MG63 (cell line): ENCODE results near the gene MEIS3. TPM values are rescaled to one million over a fixed set of nuclear protein-coding genes. Genes with fewer than 3 reads are reported as not detected.
"Not testable (repeated sequence)": the region's sequence is repeated elsewhere in the genome, so short reads cannot be mapped to it uniquely, and the experiment has no call there.

Source experiments
- DNase-seq: peaks from one replicate; pipeline ENCODE4 v3.0.0-alpha.2; 2020
- H3K27me3 ChIP-seq: fragments of 250-450 bp; sonication (Bioruptor Pico); 2 replicates; pipeline ENCODE4 v1.5.1; 2020; ENCODE audit warnings: mild to moderate bottlenecking, moderate library complexity
- H3K36me3 ChIP-seq: fragments of 250-450 bp; sonication (Bioruptor Pico); 2 replicates; pipeline ENCODE4 v1.5.1; 2020; ENCODE audit warnings: mild to moderate bottlenecking, moderate library complexity
- H3K4me3 ChIP-seq: fragments of 250-450 bp; sonication (Bioruptor Pico); 2 replicates; pipeline ENCODE4 v1.5.1; 2020; ENCODE audit warnings: mild to moderate bottlenecking, moderate library complexity
- H3K9me3 ChIP-seq: fragments of 250-450 bp; sonication (Bioruptor Pico); 2 replicates; pipeline ENCODE4 v1.5.1; 2020; ENCODE audit warnings: mild to moderate bottlenecking, moderate library complexity
- total RNA-seq: library from RNA; depleted of rRNA; stranded (reverse); fragments of >200 nt; shearing (Covaris generic); gene quantifications from 2 replicates; pipeline ENCODE4 v1.2.3, GENCODE V29; 2014; ENCODE audit warnings: low replicate concordance

MEIS3 gene
- total RNA-seq, 1 experiment from 2014 or later = 0.56 TPM

GRCh38 chr19:47422417-47423163 lies 3.3 kb upstream of the MEIS3 start:
- DNase-seq = no peak
- no peaks in the 10 kb centered on the region for H3K36me3 ChIP-seq
- H3K4me3 ChIP-seq = no peak overlapping the region
- no peaks in the 10 kb centered on the region for H3K9me3 ChIP-seq
- peaks cover 82% of the 10 kb centered on the region for H3K27me3 ChIP-seq

DNA sequence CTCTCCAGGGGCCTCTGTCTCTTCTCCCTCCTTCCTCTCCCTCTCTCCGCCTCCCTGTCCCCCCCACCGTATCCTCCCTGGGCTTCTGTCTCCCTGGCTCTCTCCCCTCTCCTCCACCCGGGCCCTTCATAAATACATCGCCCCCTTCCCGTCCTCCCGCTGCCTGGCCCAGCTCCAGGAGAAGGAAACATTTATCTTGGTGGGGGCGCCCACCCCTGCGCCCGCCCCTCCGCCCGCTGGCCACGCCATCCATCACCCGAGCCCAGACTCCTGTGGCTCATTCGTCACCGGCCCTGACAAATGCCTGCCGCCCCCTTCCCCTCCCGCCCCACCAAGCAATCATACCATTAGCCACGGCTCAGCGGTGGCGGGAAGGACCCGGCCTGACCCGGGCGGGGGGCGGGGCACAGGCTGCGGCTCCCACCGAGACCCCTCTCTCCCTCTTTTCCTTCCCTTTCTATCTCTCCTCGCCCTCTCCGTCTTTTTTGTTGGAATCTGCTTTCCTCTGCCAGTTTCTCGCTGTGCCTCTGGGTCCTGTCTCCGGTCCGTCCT lies 2.6 kb upstream of the MEIS3 start:
- no peaks in the 10 kb centered on the region for H3K9me3 ChIP-seq
- DNase-seq = no peak
- no peak overlapping the region for H3K4me3 ChIP-seq
- H3K36me3 ChIP-seq = no peaks in the 10 kb centered on the region
- H3K27me3 ChIP-seq = peaks cover 87% of the 10 kb centered on the region

GRCh38 chr19:47421244-47421786 lies 2.0 kb upstream of the MEIS3 start:
- DNase-seq = no peak
- no peaks in the 10 kb centered on the region for H3K36me3 ChIP-seq
- H3K27me3 ChIP-seq = peaks cover 90% of the 10 kb centered on the region
- H3K9me3 ChIP-seq = no peaks in the 10 kb centered on the region
- no peak overlapping the region for H3K4me3 ChIP-seq

- Histone ChIP-seq H3K27me3 (peaks cover 92% of the 10 kb centered on the region), H3K4me3 (no peak overlapping the region), H3K36me3 (no peaks in the 10 kb centered on the region), H3K9me3 (no peaks in the 10 kb centered on the region)
- no peak for DNase-seq
Measured at GRCh38 chr19:47419789-47420188, 462 bp upstream of the MEIS3 start.

- Histone ChIP-seq H3K36me3 (no peaks in the 10 kb centered on the region), H3K4me3 (no peak overlapping the region), H3K9me3 (no peaks in the 10 kb centered on the region), H3K27me3 (peaks cover 90% of the 10 kb centered on the region)
- DNase-seq = no peak
Measured at GRCh38 chr19:47418692-47419029, 666 bp downstream of the MEIS3 start.

DNA sequence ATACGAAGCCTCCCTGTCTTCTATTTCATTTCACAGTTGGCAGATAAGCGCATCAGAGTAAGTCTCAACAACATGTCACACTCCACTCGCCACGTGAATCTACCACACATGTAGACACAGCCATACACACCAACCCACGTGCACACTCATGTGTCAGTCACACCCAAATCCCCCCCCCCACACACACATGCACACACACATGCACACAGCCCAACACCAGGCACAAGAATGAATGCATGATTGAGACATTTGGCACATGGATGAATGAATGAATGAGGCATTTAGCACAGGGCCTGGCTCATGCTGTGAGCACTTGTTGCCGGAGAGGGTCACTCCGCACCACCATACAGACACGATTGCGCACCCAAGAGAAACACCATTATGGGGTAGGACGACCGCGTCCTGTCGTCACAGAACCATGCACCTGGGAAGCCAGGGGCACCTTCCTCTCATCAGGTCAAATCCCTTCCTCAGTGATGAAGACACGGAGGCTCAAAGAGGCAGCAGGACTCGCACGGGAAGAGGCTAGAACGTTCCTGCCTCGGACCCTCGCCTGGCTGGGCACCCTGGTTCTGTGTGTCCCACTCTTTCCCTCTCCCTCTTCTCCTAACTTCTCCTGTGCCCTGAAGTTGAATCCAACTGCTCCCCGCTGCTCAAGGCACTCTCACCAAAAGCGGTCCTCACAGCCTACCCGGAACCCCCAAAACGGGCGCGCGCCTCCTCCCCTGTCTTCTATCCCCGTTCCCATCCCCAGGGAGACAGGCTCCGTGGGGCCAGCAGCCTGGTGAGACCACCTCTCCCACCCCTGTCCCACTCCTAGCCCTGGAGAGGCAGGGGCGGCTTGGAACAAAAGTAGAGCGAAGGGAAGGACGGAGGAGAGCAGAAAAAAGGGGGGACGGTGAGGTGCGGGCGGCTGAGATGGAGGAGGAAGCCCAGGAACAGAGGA lies 1.3 kb downstream of the MEIS3 start:
- DNase-seq = no peak
- Histone ChIP-seq H3K9me3 (no peaks in the 10 kb centered on the region), H3K36me3 (no peaks in the 10 kb centered on the region), H3K27me3 (peaks cover 90% of the 10 kb centered on the region), H3K4me3 (no peak overlapping the region)

GRCh38 chr19:47417107-47417745 lies 2.1 kb downstream of the MEIS3 start:
- H3K9me3 ChIP-seq = no peaks in the 10 kb centered on the region
- H3K27me3 ChIP-seq = peaks cover 90% of the 10 kb centered on the region
- no peak overlapping the region for H3K4me3 ChIP-seq
- H3K36me3 ChIP-seq = no peaks in the 10 kb centered on the region
- DNase-seq = no peak

DNA sequence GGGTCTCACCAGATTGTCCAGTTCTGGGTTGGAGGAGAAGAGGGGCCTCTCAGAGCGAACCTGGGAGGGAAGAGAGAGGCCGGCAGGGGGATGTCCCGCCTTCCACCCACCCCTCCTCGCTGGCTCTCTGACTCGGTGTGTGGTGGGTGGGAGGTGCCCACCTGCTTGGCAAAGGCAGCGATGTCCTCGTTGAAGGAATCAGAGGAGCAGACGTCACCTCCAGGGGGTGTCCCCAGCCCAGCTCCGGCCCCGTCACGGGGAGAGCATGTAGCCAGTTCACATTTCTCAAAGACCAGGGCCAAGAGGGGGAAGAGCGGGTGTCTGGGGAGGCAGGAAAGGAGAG lies 2.7 kb downstream of the MEIS3 start:
- Histone ChIP-seq H3K36me3 (no peaks in the 10 kb centered on the region), H3K27me3 (peaks cover 89% of the 10 kb centered on the region), H3K4me3 (no peak overlapping the region), H3K9me3 (no peaks in the 10 kb centered on the region)
- no peak for DNase-seq

GRCh38 chr19:47415953-47416642 lies 3.2 kb downstream of the MEIS3 start:
- Histone ChIP-seq H3K27me3 (peaks cover 89% of the 10 kb centered on the region), H3K36me3 (no peaks in the 10 kb centered on the region), H3K9me3 (no peaks in the 10 kb centered on the region), H3K4me3 (no peak overlapping the region)
- DNase-seq = no peak

DNA sequence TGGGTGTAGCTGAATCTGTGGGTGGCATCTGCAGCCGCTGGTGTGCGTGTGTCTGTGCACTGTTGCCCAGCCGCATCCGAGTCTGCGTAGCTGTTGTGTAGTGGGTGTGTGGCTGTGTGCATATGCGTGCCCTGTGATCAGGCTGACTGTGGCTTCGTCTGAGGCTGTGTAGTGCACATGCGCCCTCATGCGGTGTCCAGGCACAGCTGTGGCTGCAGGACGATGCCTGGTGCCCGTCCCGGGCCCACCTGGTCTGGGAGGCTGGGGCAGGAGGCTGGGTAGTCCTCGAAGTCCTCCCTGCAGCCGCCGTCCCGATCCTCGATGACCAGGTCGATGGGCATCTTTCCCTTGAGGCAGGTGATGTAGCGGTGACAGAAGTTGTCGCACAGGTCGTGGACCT lies 4.9 kb downstream of the MEIS3 start:
- DNase-seq = peak; percentile 51
- no peak overlapping the region for H3K4me3 ChIP-seq
- peaks cover 78% of the 10 kb centered on the region for H3K27me3 ChIP-seq
- H3K36me3 ChIP-seq = no peaks in the 10 kb centered on the region
- no peaks in the 10 kb centered on the region for H3K9me3 ChIP-seq

DNA sequence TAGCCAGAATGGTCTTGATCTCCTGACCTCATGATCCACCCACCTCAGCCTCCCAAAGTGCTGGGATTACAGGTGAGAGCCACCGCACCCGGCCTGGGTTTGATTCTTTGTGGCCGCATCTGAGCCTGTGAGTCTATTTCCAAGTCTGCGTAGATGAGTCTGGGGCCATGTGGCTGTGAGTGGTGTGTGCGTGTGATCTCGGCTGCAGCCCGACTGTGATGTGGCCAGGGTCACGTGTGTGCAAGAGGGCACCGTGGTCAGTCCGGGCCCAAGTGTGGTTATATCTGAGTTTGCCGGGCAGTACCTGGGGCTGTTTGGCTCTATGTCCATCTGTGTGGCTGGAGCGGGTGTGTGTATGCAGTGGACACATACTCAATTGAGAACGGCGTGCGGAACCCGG lies 5.4 kb downstream of the MEIS3 start:
- H3K4me3 ChIP-seq = no peak overlapping the region
- no peaks in the 10 kb centered on the region for H3K36me3 ChIP-seq
- no peak for DNase-seq
- H3K9me3 ChIP-seq = no peaks in the 10 kb centered on the region
- H3K27me3 ChIP-seq = peaks cover 80% of the 10 kb centered on the region

- peaks cover 77% of the 10 kb centered on the region for H3K27me3 ChIP-seq
- not testable (repeated sequence) for H3K4me3 ChIP-seq, H3K36me3 ChIP-seq, DNase-seq, H3K9me3 ChIP-seq
Measured at GRCh38 chr19:47411696-47412095, 7.6 kb downstream of the MEIS3 start.

- DNase-seq = no peak
- no peak overlapping the region for H3K4me3 ChIP-seq
- H3K36me3 ChIP-seq = no peaks in the 10 kb centered on the region
- no peaks in the 10 kb centered on the region for H3K9me3 ChIP-seq
- H3K27me3 ChIP-seq = peaks cover 75% of the 10 kb centered on the region
Measured at GRCh38 chr19:47411101-47411500, 8.2 kb downstream of the MEIS3 start.

GRCh38 chr19:47408156-47408938 lies 11.0 kb downstream of the MEIS3 start:
- Histone ChIP-seq H3K9me3 (no peaks in the 10 kb centered on the region), H3K36me3 (no peaks in the 10 kb centered on the region), H3K27me3 (peaks cover 53% of the 10 kb centered on the region), H3K4me3 (no peak overlapping the region)
- DNase-seq = no peak

GRCh38 chr19:47407417-47407774 lies 11.9 kb downstream of the MEIS3 start:
- H3K27me3 ChIP-seq = peaks cover 44% of the 10 kb centered on the region
- H3K4me3 ChIP-seq = no peak overlapping the region
- H3K36me3 ChIP-seq = no peaks in the 10 kb centered on the region
- no peaks in the 10 kb centered on the region for H3K9me3 ChIP-seq
- DNase-seq = no peak
